Activated T-cell treated with anti-CD3 and anti-CD28 coated beads for 48 hours (primary cell): ENCODE data around the gene MYO19.

Experiments
- DNase-seq: peaks from one replicate; pipeline ENCODE4 v3.0.0-alpha.2; 2020; ENCODE audit warnings: low read depth

The MYO19 gene, protein sequence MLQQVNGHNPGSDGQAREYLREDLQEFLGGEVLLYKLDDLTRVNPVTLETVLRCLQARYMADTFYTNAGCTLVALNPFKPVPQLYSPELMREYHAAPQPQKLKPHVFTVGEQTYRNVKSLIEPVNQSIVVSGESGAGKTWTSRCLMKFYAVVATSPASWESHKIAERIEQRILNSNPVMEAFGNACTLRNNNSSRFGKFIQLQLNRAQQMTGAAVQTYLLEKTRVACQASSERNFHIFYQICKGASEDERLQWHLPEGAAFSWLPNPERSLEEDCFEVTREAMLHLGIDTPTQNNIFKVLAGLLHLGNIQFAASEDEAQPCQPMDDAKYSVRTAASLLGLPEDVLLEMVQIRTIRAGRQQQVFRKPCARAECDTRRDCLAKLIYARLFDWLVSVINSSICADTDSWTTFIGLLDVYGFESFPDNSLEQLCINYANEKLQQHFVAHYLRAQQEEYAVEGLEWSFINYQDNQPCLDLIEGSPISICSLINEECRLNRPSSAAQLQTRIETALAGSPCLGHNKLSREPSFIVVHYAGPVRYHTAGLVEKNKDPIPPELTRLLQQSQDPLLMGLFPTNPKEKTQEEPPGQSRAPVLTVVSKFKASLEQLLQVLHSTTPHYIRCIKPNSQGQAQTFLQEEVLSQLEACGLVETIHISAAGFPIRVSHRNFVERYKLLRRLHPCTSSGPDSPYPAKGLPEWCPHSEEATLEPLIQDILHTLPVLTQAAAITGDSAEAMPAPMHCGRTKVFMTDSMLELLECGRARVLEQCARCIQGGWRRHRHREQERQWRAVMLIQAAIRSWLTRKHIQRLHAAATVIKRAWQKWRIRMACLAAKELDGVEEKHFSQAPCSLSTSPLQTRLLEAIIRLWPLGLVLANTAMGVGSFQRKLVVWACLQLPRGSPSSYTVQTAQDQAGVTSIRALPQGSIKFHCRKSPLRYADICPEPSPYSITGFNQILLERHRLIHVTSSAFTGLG

DNA sequence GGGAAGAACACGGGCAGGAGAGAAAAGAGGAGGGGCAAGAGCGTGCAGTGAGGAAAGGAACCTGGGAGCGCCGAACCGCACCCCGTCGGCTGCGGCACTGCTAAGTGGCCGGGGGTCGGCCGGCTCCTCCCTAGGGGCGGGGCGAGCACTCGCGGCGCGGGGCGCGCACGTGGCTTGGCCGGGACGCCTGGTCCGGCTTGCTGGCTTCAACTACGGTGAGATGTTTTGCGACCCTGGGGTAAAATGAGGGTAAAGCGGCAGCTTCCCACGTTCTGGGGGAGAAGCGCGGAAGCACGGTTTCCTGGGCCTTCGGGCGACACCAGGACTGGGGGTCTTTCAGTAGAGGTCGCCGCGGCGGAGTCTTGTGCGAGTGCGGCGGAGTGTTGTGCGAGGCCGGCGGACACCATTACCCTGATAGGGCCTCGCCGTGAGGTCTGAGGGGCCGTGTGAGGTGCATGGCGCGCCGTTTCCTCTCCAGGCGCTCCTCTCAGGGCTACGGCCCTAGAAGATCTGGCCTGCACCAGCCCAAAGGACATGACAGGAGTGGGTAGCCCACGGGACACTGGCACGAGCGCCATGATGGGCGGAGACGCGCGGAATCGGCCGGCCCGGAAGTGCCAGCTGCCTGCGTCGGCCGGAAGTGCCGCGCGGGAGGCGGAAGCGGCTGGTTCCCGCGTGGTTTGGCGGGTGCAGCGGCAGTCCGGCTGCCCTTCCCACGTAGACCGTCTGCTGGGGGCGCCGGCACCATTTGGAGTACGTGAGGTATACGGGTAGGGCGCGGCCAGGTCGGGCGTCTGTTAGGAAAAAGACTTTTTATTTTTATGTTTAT, at the start of gene MYO19, which contains the start of gene PIGW:
MYO19 (minus strand) TSS at position 29 of the 829 bp plus-strand sequence. CDS start 2,330 bp downstream, outside the sequence.
PIGW (plus strand) TSS at position 148 of the 829 bp plus-strand sequence. CDS start 2,115 bp downstream, outside the sequence.
- DNase-seq, result peak; percentile 89

DNA sequence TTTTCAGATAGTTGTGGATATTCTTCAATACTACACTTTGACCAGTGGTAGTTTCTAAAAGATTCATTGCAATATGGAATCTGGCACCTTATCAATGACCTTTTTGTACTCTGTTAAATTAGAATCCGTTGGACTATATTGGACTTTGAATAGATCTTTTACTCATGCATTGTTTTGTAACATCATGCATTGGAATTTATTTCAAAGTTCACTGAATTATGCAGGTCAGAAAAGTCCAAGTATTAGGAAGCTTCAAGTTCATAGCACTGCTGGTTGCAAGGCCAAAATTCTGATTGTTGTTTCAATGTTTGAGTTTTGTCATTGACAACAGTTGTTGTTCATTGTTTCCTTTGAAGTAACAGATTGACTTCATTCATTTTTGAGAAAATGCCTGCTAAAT, 49.1 kb upstream of the MYO19 start:
- DNase-seq, result no peak

DNA sequence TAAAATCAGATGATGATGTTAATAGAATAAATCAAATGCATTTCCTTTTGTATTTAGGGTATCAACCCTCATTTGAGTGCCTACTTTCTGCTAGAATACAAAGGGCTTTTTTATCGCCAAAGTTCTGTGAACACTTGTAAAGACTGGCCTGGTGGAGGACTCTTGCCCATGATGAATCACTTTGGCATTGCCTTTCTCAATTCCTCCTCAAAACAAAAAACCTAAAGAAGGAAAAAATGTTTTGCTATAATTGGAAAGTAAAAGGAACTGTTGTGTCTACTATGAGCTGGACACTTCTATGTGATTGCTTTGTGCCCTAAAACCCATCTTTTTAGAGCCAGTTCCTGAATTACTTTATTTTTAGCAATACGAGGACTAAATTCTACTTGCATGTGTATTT, 44.0 kb upstream of the MYO19 start:
- no peak for DNase-seq

DNA sequence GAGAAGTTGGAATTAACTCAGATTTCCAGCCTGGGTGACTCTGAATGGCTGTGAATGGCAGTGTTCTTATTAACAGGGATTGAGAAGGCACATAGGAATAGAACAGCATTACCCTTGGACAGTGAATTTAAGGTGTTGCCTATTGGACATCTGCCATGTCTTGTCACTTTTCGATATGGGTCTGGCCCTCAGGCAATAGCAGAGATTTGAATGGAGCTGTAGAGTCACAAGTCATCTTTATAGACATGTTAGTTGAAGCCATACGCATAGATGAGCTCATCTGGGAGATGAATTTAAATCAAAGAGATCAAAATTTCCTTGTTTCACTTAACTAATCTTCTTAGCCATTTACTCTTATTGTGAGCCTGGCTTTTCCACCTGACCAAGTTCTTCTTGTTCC, 42.1 kb upstream of the MYO19 start:
- DNase-seq, result no peak

DNA sequence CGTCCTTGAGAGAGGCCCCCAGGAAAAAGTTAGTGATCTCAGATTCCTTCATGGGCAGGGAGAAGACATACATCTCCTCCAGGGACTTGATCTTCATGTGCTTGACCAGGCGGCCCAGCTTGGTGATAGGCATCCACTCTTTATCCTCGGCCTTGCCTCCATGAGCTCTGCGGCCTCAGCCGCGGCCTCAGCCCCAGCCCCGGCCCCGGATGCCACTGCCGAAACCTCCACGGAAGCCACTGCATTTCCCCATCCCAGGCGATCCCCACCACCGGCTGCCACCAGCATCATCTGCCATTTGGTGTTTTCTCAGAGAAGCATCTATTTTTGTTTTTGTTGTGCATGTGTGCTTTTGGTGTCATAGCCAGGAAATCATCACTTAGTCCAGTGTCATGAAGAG, 40.4 kb upstream of the MYO19 start:
- DNase-seq, result no peak

DNA sequence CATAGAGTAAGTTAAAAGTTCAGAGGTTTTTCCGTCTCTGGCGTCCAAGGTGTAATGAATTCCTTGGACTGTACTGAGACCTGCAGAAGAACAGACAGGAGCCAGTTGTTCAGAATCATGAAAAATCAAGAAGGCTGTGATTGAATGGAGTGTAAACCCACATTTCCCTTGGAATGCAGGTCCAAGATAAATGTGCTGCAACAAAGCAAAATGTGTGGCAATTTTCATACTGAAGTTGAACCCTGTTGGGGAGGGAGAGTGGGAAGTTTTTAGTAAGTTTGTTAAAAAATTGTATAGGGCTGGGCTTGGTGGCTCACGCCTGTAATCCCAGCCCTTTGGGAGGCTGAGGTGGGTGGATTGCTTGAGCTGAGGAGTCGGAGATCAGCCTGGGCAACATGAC, 31.4 kb upstream of the MYO19 start:
- DNase-seq, result no peak

DNA sequence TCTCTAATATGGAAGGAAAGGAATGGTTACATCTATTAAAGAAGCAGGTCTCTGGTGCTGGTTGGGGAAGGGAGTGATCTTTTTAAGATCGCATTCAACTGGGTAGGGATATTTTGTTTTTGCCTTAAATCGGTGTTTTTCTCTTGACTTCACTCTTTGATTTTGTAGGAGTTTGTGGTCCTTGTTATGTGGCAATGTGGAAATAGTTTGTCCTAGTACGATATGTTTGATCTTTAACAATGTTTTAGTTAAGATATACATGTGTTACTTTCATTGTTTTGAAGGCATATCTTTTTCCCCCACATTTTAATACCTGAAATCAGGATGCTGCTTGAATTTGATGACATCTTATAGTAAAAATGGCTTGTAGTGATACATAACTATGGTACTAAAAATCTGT, 18.8 kb upstream of the MYO19 start:
- no peak for DNase-seq

DNA sequence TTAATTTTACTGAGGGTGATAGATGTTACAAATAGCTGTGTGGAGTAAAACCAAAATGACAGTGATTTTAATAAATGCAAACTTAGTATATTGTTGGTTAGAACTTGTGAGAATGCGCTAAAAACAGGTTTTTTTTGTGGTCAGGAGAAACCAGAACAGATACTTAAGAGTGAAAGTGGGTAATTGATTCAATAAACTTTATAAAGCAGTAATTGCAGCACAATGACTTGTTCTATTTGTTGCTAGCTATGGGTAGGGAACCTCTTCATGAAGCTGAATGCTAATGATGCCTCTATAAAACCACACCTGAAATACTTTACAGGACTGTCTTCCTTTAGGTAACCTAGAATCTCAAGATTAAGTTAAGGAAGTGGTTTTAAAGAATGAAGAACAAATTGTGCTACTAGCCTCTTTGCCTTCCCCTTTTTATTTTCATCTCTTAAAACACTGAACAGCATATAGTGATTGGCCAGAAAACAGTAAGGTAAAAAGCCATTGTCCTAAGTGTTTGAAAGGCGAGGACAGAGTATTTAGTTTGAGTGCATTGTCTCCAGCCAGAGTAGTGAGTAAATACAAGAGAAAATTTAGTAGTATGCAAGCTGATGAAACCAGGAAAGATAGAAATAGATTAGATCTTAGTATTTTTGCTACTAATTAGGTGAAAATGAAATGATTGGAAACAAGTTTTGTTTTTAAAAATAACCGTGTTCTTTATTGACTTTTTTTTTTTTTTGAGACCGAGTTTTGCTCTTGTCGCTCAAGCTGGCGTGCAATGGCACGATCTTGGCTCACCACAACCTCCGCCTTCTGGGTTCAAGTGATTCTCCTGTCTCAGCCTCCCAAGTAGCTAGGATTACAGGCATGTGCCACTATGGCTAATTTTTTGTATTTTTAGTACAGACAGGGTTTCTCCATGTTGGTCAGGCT, 16.1 kb upstream of the MYO19 start:
- DNase-seq, result no peak

DNA sequence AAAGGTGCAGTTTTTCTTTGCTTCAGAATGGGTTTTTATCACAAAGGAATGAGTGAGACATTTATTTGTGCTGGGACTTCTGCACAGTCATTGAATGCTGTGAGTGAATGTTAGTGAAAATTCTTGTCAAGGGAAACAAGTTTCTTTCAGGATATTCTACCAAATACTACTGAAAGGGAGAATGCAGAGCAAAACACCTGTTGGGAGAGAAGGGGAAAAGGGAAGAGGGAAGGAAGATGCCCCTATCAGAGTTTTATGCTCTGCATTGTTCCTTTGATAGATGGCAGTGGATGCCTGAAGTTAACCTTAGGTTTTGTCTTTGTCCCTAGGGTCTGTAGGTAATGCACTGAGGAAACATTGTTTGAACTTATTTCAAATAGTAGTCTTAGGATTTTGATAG, 13.1 kb upstream of the MYO19 start:
- no peak for DNase-seq

DNA sequence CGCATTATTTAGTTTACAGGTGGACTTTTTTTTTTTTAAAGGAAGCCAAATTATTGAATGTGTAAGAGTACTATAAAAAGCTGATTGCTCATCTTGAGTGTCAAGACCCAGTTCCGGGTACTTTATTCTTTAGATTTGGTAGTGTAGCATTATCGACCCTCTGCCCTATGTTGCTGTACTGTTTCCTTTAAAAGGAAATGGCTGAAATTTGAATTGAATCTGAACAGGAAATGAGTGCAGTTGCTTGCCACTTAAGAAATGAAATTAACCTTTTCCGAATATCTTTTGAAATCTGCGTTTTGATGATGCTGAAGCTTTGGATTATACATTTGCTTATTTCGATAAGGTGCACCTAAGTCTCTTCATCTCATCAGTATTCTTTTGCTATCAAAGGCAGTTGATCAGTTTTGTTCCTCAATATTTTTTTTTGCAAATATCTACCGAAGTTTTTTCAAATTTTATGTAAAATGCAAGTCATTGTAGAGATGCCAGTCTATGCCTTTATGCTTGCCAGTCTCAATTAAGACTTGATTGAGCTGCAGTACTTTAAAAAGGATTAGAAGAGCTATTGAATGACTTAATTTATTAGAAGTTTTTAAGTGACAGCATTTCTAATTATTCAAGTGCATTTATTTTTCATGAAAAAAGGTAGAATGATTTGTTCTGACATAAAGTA, 11.9 kb upstream of the MYO19 start:
- DNase-seq, result no peak

DNA sequence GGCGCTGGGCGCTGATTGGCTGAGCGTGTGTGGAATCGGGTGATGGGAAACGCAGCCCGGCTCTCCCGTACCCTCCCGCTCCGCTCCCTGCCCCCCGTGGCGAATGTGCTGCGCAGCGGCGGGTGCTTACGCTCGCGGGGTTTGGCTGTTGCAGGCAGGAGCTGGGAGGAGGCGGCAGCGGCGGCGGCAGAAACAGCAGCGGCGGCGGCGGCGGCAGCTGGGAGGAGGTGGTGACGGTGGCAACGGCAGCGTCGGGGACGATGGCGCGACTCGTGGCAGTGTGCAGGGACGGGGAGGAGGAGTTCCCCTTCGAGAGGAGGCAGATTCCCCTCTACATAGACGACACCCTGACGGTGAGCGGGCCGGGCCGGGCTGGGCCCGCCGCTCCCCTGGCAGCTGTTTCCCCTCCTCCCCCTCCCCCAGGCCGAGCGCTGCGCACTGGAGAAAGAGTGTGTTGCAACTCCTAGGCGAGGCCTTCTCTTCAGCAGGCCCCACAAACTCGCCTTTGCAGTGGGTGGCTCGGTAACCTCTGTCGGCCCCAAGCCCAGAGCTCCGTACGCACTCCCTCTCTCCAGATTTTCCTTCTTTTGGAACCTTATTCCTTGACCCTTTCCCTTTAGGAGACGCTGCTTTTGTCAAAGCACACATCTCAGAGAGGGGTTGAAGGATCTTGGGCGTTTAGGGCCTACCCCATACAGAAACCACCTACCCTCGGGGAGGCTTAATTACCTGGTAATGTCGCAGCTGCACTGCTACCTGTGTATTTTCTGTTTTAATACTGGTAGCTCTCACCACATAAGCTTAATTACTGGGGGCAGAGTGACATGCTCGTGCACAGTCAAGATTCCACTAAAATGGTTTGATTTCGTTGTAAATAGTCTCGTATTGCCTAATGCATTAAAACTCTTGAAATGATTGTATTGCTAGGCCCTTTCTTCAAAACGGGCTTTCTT, 11.1 kb upstream of the MYO19 start:
- peak; percentile 98 for DNase-seq

DNA sequence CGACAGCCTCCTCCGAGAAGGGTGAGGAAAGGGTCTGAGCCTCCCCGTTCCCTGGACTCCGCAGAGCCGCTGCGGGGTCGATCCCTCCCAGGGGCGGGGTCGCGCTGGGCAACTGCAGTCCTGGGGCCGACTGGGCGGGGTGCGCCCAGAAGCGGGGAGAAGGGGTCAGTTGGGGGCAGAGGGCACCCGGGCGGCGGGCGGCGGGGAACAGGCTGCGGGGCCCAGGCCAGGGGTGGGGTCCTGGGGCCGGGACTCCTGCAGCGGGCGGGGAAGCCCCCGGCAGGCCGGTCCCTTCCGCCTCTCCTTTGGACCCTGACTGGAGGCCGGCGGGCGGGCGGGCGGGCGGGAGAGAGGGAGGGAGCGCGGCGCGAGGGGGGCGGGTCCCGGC, 10.4 kb upstream of the MYO19 start:
- DNase-seq, result no peak

DNA sequence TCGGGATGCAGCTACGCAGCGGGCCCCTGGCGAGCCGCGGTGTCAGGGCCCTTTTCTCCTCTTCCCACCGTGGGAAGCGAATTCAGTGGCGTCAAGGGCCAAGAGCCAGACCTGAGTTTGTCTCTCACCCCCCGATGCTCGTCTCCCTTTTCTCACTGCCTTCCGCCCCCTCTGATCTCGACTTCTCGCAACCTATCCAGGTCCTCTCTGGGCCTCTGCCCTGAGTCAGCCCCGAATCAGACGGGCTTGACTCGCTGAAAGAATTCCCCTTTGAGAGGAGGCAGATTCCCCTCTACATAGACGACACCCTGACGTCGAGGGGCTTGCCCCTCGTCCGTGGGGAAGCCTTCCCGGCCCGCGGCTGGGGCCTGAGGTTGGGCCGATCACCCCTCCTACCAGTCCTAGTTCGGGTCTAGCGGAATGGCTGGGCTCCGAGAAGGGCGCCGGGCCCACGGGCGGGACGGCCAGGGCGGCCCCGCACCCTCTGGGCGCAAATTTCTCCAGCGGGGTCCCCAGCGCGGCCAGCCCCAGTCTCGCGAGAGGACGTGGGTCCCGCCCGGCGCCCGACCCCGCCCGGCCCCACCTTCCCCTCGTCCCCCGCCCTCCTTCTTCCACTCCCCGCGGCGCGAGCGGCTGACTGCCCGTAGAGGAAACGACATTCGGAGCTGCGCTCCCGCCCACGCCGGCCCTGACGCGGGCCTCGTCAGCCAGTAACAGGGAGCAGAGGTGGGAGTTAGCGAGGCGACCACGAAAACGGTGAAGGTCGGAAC, 9.8 kb upstream of the MYO19 start, which contains the start of gene GGNBP2:
GGNBP2 (plus strand) TSS at position 613 of the 770 bp plus-strand sequence. CDS start 806 bp downstream, outside the sequence.
- peak; percentile 88 for DNase-seq

DNA sequence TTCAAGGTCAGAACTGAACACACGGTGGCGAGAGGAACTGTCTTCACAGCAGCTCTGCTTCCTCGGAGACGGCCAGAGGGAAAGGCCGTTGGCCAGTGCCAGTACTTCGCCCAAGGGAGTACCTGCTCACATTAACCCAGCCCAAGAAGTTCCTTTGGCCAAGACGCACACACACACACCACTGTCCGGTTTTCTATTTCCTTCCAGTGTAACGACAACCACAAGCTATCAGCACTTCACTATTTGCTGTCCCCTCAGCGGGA, 9.3 kb upstream of the MYO19 start:
- no peak for DNase-seq

DNA sequence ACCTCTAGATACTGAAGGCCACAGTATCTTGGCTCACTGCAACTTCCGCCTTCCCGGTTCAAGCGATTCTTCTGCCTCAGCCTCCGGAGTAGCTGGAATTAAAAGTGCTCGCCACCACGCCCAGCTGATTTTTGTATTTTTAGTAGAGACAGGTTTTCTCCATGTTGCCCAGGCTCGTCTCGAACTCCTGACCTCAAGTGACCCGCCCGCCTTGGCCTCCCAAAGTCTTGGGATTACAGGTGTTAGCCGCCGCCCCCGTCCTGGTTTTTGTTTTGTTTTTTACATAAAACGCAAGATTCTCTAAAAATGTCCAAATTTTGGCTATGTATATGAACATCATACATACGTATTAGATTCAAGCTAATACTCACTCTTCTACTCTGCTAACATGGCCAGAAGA, 8.1 kb upstream of the MYO19 start:
- no peak for DNase-seq

DNA sequence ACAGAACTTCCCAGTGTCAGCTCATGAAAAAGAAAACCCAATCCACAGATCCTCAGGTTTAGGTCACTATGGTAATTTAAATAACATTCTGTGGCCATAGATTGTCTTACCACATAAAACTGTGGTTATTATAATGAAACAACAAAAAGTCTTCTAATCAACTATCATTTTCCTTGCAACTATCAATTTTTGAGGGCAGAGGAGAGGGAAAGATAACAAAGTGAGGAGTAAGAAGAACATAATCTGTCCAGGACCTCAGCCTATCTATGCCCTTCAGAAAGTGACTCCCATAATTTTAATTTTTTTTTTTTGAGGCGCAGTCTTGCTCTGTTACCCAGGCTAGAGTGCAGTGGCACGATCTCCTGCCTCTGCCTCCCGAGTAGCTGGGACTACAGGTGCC, 6.0 kb upstream of the MYO19 start:
- no peak for DNase-seq

DNA sequence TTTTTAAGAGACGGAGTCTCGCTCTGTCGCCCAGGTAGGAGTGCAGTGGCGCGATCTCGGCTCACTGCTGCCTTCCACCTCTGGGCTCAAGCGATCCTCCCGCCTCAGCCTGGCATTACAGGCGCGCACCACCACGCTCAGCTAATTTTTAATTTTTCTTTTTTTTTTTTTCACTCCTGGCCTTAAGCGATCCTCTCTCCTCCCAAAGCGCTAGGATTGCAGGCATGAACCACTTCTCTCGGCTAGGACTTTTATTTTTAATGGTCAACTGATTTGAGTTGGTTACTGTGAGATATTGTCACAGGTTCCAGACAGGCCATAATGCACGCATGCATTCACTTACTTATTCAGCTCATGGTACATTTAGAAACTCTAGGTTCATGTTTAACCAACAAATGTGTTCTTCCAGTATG, 1.0 kb upstream of the MYO19 start:
- DNase-seq, result no peak
